T-helper 17 cell (primary cell): Measurements from ENCODE around the gene TNC. TPM values are rescaled to one million over a fixed set of nuclear protein-coding genes. Genes with fewer than 3 reads are reported as not detected.

ENCODE experiments used
- ATAC-seq: fragments of 150-1000 bp; cut with Tn5 transposase; 2 replicates; pipeline ENCODE4 v1.10.0; 2021; ENCODE audit warnings: mild to moderate bottlenecking, moderate library complexity
- DNase-seq, 3 donors: peaks; one replicate each; pipeline versions ENCODE4 v3.0.0 to v3.0.0-alpha.2; 2020 to 2021
- H3K9me3 ChIP-seq: one replicate; pipeline ENCODE4 v1.7.0; 2013; ENCODE audit warnings: low read length, mild to moderate bottlenecking; ENCODE audit not compliant: control insufficient read depth, poor library complexity, severe bottlenecking
- H3K27ac Mint-ChIP-seq: one replicate; pipeline ENCODE4 v1.8.0; 2022; ENCODE audit warnings: mild to moderate bottlenecking, moderate library complexity, mixed read lengths
- H3K27me3 Mint-ChIP-seq: one replicate; pipeline ENCODE4 v1.8.0; 2022; ENCODE audit warnings: mixed read lengths
- H3K36me3 Mint-ChIP-seq: one replicate; pipeline ENCODE4 v1.8.0; 2022; ENCODE audit warnings: low read depth, mixed read lengths
- H3K4me1 Mint-ChIP-seq: one replicate; pipeline ENCODE4 v1.8.0; 2022; ENCODE audit warnings: mild to moderate bottlenecking, mixed read lengths
- H3K4me3 Mint-ChIP-seq: one replicate; pipeline ENCODE4 v1.8.0; 2022; ENCODE audit warnings: mild to moderate bottlenecking, moderate library complexity, mixed read lengths
- total RNA-seq, 4 donors: library from RNA in 2 of 4; stranded (reverse) in 2 of 4; gene quantifications; one replicate each; pipeline ENCODE4 v1.2.3 and lab custom pipeline; 2022 to 2026

TNC gene
- total RNA-seq, 2 donors from 2014 or later = not detected

DNA sequence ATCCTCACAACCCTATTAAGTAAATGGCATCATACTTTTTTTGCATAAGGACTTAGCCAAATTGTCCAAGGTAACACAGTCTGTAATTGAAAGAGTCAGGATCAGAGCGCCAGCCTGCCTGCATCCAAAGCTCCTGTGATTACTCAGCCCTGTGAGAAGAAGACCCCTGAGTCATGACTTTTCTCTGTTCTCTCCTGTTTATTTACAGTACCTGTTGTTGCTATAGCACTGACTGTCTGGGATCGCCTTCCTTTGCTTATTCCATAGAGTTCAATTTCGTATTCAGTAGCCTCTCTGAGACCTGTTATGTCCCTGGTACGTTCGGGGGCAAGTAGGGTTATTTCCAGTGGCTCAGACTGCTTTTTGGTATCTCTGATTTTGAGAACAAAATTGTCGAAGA lies 71.8 kb downstream of the TNC start:
- no peaks in the 10 kb centered on the region for H3K9me3 ChIP-seq
- Mint-ChIP-seq H3K4me1 (peaks cover 2% of the 10 kb centered on the region), H3K4me3 (no peak overlapping the region), H3K27ac (no peak overlapping the region), H3K27me3 (peaks cover 36% of the 10 kb centered on the region), H3K36me3 (peaks cover 4% of the 10 kb centered on the region)
- ATAC-seq (no peak), DNase-seq (no peak)

DNA sequence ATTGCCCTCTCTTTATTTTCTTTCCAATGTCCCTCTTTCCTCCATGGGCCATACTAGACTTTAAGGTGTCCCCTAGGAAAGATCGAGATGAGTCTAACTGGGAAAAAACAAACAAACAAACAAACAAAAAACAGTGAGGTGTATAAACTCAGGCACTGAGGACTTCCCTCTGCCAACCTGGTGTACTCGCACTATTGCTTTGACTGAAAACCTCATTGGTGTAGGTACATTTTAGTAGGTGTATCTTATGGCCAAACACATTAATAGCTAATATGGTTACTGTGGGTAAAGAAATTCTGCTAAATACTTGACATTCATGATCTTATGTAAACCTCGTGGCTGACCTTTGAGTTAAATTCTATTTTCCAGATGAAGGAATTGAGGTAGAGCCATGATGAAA lies 74.3 kb downstream of the TNC start:
- ATAC-seq (no peak), DNase-seq (no peak)
- no peaks in the 10 kb centered on the region for H3K9me3 ChIP-seq
- no peak overlapping the region for H3K27ac Mint-ChIP-seq
- H3K27me3 Mint-ChIP-seq = peaks cover 42% of the 10 kb centered on the region
- H3K4me1 Mint-ChIP-seq = peaks cover 2% of the 10 kb centered on the region
- H3K4me3 Mint-ChIP-seq = no peak overlapping the region
- peaks cover 4% of the 10 kb centered on the region for H3K36me3 Mint-ChIP-seq

DNA sequence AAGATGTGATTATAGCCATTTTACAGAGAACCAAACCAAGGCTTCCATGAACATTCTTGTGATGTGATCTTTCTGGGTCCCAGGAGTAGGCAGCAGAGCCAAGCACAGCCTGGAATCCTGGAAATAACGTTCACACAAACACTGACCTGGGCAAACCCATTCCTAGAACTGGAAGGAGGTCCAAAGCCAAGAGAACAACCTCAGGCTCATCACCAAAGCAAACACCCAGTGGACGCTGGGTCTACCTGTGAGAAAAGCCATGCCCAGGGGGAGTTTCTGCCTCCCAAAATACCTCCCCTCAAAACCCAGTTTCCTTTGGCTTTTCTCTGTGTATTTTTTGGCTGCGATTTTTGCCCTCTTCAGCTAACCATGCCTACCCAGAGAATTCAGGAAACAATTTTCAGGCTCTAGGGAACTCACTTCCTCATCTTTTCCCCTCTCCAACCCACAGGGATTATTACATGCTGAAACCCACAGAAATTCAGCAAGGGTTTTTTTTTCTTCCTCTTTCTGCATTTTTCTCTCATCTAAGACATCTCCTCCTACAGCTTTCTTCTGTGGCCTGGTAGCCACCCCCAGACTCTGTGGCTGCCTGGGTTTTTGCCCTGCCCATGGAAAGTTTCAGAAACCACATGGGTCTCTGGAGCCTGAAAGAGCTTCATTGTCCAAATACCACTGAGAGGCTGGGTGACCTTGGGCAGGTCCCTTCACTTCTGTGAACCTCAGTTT lies 75.0 kb downstream of the TNC start:
- H3K36me3 Mint-ChIP-seq = peaks cover 4% of the 10 kb centered on the region
- DNase-seq = no peak

DNA sequence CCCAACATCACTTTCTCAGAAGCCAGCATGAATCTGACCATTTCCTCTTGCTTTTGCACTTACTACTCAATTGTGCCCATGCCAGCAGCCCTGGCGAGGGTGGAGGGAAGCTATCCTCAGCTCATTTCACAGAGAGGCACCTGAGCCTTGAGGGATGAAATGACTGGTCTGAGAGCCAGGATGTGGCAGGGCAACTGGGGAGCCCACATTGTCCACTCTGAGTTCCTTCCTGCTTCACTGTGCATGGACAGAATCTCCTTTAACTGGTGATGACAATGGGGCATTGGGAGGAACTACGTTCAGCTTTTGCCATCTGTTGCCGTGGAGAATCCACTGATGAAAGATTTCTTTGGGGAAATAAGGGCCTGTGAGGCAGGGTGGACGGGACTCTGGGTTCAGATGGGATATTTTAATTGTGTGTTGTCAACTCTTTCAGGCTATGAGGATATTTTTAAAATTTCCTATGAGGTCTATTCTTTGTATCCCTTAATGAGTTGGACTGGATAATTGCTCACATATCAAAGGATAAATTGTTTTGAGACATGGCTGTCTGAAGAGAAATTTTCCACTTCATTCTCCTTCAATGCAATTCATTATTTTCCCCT lies 78.3 kb downstream of the TNC start:
- DNase-seq (no peak), ATAC-seq (no peak)
- H3K9me3 ChIP-seq = no peaks in the 10 kb centered on the region
- H3K27me3 Mint-ChIP-seq = peaks cover 27% of the 10 kb centered on the region
- no peak overlapping the region for H3K4me3 Mint-ChIP-seq
- H3K36me3 Mint-ChIP-seq = peaks cover 2% of the 10 kb centered on the region
- H3K27ac Mint-ChIP-seq = no peak overlapping the region
- H3K4me1 Mint-ChIP-seq = peaks cover 10% of the 10 kb centered on the region

More for the DNA sequence above, 75.0 kb downstream of the TNC start:
- H3K27ac Mint-ChIP-seq = no peak overlapping the region
- peaks cover 40% of the 10 kb centered on the region for H3K27me3 Mint-ChIP-seq
- no peak for ATAC-seq
- no peak overlapping the region for H3K4me3 Mint-ChIP-seq
- peaks cover 2% of the 10 kb centered on the region for H3K4me1 Mint-ChIP-seq
- no peaks in the 10 kb centered on the region for H3K9me3 ChIP-seq

DNA sequence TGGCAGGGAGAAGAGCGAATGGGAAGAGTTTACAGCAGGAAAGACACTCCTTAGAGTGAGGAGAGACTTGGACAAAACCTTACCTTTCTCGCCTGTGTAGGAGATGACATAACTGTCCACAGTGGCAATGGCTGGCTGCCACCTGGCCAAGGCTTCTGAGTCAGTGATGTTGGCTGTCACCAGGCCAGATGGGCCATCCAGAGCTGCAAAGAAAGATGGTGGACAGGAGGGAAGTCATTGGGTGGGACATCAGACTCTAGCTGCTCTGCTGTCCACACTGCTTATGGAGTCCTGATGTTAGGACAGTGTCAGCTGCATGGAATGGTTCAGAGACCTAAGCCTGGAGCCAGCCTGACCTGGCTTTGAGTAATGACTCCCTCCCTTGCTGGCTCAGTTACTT lies 79.8 kb downstream of the TNC start:
- DNase-seq (no peak), ATAC-seq (no peak)
- peaks cover 17% of the 10 kb centered on the region for H3K27me3 Mint-ChIP-seq
- H3K36me3 Mint-ChIP-seq = no peaks in the 10 kb centered on the region
- no peaks in the 10 kb centered on the region for H3K9me3 ChIP-seq
- H3K4me1 Mint-ChIP-seq = peaks cover 8% of the 10 kb centered on the region
- no peak overlapping the region for H3K4me3 Mint-ChIP-seq
- H3K27ac Mint-ChIP-seq = no peak overlapping the region

DNA sequence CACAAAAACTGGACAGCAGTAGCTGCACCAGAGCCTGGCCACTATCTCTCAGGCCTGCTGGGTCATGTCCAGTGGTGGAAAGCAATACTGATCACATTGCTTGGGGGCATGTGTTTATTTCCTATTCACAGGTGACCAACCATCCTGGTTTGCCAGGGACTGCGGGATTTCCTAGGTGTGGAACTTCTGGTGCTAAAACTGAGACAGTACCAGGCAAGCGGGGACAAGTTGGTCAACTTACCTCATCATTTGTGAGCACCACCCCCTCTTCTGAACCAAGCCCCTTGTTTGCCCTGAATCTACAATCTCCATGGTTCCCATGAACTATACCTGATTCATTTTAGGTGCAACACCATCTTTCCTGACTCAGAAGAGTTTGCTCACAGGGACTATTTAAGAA lies 81.3 kb downstream of the TNC start:
- Mint-ChIP-seq H3K27ac (peak overlapping the region; percentile 89), H3K4me1 (peaks cover 8% of the 10 kb centered on the region)

DNA sequence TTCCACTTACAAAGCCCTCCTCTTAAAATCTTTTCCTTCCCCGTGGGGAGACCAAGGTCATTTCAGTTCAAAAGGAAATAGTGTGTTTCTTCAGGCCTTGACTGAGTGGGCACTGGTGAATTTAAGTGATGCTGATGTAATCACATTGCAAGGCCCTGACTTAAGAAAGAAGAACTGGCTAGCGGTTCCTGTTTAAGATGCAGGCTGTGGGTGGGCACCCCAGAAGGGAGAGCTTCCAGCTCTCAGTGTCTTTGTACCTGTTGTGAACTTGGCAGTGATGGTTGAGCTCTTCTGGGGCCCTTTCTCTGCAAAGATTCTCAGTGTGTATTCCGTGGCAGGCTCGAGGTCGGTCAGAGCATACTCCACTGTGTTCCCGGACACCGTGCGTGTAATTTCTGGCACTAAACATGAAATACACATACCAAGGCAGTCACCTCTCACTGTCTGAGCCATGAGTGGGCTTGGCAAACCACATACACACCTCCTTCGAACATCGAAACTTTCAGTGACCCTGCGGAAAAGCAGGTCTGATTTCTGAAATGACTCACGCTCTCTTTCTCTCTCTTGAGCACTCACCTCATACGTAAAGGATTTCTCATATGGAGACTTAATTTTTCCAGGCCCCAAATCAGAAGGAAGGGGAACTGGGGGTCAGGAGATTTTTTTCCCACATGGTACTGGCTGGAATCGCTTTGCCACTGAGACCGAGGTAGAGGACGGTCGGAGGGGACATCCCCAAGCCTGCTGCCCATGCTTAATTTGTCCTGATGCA lies 81.9 kb downstream of the TNC start:
- no peaks in the 10 kb centered on the region for H3K9me3 ChIP-seq
- Mint-ChIP-seq H3K36me3 (no peaks in the 10 kb centered on the region), H3K4me1 (peaks cover 8% of the 10 kb centered on the region), H3K4me3 (no peak overlapping the region), H3K27ac (peak overlapping the region; percentile 89), H3K27me3 (peaks cover 6% of the 10 kb centered on the region)
- DNase-seq (no peak), ATAC-seq (peak; percentile 16)

More for the DNA sequence above, 81.3 kb downstream of the TNC start:
- no peak for ATAC-seq
- DNase-seq = no peak
- Mint-ChIP-seq H3K36me3 (no peaks in the 10 kb centered on the region), H3K4me3 (no peak overlapping the region), H3K27me3 (peaks cover 9% of the 10 kb centered on the region)
- no peaks in the 10 kb centered on the region for H3K9me3 ChIP-seq

DNA sequence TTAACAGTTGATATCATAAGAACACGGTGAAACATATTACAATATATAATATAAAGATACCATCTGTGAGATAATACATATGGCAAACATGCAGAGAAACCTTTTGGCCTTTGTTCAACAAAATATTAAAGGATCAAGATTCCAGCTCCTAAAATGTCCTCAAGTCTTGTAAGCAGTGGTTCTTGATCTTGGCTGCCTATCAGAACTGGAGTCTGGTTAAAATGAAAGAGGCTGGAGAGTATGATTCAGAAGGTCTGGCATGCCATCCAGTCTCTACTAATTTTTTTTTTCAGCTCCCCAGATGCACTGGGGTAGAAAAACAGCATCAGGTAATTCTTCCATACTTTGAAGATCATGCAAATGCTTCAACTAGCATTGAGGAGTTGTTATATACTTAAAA lies 83.2 kb downstream of the TNC start:
- H3K27me3 Mint-ChIP-seq = peaks cover 6% of the 10 kb centered on the region
- peaks cover 8% of the 10 kb centered on the region for H3K4me1 Mint-ChIP-seq
- no peaks in the 10 kb centered on the region for H3K9me3 ChIP-seq
- no peak overlapping the region for H3K27ac Mint-ChIP-seq
- DNase-seq (no peak), ATAC-seq (no peak)
- H3K4me3 Mint-ChIP-seq = no peak overlapping the region
- H3K36me3 Mint-ChIP-seq = no peaks in the 10 kb centered on the region

DNA sequence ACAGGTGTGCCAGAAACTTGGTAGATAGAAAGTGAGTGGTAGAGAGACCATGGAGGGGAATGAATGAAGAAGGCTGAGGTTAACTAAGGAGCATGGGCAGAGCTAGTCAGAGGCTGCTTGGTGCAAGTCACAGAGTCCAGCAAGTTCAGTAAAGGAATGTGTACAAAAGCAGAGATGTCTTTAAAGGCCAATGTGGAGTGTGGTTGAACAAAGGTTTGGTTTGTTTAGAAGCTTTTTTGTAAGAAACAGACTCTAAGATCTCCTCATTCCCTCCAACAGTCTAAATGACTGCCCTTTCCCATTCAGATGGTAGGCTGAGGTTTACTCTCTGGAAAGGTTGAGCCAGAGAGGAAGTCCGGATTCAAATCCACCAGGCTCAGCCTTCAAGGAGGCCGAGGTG lies 84.2 kb downstream of the TNC start:
- no peaks in the 10 kb centered on the region for H3K27me3 Mint-ChIP-seq
- DNase-seq (no peak), ATAC-seq (no peak)
- H3K36me3 Mint-ChIP-seq = no peaks in the 10 kb centered on the region
- H3K9me3 ChIP-seq = no peaks in the 10 kb centered on the region
- no peak overlapping the region for H3K4me3 Mint-ChIP-seq
- H3K27ac Mint-ChIP-seq = no peak overlapping the region
- H3K4me1 Mint-ChIP-seq = peaks cover 10% of the 10 kb centered on the region

DNA sequence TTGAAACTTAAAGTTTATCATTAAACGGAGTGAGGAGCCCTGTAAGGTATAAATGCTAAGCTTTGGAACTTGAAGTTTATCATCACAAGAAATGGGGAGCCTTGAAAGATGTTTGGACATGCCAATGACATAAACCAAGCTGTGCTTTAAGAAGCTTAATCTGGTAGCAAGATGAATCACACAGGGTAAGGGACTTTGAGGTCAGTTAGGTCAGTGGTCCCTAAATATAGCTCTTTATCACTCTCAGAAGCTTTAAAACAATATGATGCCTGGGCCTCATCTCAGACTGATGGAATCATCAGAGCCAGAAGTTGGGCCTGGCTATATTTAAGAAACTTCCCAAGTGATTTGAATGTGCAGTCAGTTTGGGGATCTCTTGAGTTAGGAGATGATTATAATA lies 85.7 kb downstream of the TNC start:
- no peaks in the 10 kb centered on the region for H3K36me3 Mint-ChIP-seq
- ATAC-seq = no peak
- DNase-seq = no peak
- H3K27me3 Mint-ChIP-seq = no peaks in the 10 kb centered on the region
- no peak overlapping the region for H3K27ac Mint-ChIP-seq
- H3K9me3 ChIP-seq = no peaks in the 10 kb centered on the region
- no peak overlapping the region for H3K4me3 Mint-ChIP-seq
- peaks cover 10% of the 10 kb centered on the region for H3K4me1 Mint-ChIP-seq

DNA sequence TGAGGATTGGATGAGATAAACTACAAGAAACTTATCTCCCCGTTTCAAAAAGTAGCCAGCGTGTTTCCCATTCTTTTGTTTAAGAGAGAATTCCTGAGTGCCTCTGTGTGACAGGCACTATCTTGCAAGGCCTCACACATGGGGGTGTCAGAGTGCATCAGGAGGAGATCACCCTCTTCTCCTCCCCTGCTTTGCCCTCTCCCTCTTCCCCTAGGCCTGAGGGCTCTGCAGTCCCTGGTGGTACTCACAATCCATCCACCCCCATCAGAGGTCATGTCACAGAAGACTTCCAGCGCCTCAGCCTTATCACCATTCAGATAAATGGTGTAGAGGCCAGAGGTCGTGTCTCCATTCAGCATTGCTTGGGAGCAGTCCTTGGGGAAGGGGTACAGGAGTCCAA lies 88.0 kb downstream of the TNC start:
- Mint-ChIP-seq H3K4me1 (peaks cover 2% of the 10 kb centered on the region), H3K36me3 (no peaks in the 10 kb centered on the region), H3K27ac (no peak overlapping the region), H3K27me3 (peaks cover 7% of the 10 kb centered on the region), H3K4me3 (no peak overlapping the region)
- H3K9me3 ChIP-seq = no peaks in the 10 kb centered on the region
- DNase-seq (no peak), ATAC-seq (no peak)

DNA sequence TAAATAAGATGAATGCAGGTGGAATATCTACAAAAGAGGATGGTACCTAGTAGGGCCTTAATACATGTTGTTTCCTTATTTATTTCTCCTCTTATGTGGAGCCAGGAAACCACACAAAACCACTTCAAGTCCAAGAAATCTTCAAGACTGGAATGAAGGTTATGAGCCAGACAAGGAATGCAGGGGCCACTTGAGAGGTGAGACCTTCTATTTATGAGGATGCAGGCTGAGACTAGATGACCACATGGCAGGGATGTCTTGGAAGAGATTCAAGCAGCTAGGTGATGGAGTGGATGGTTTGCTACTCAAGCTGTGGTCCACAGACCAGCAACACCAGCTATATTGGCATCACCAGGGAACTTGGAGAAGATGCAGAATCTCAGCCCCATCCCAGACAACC lies 92.2 kb downstream of the TNC start:
- H3K27ac Mint-ChIP-seq = no peak overlapping the region
- H3K9me3 ChIP-seq = no peaks in the 10 kb centered on the region
- H3K4me1 Mint-ChIP-seq = peaks cover 11% of the 10 kb centered on the region
- H3K36me3 Mint-ChIP-seq = no peaks in the 10 kb centered on the region
- peaks cover 7% of the 10 kb centered on the region for H3K27me3 Mint-ChIP-seq
- DNase-seq (no peak), ATAC-seq (no peak)
- H3K4me3 Mint-ChIP-seq = no peak overlapping the region

DNA sequence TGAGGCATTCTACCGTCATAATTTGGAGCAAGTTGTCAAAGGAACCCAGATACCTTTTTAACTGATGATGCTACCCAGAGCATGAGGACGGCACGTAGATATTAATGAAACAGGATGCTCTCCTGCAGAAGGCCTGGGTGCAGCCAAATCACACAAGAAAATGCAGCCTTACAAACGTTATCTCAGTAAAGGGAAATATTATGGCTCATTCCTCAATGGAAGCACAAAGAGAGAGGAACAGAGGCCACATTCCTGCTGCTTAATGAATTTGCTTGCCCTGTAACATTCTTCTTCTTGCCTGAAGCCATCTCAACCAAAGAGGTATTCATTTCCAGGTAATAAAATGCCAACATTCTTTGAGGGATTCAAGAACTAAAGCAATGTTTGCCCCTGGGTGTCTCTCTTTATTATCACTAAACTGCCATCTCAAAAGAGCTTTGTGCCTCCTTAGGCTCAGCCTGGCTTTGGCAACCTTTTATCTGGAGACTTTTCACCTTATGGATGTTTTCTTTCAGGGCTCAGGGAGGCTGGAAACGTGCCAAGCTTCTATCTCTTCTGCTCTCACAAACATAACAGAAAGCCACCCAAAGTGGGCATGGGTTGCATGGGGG lies 92.9 kb downstream of the TNC start:
- no peaks in the 10 kb centered on the region for H3K9me3 ChIP-seq
- Mint-ChIP-seq H3K27me3 (peaks cover 7% of the 10 kb centered on the region), H3K27ac (no peak overlapping the region), H3K4me1 (peaks cover 11% of the 10 kb centered on the region), H3K36me3 (no peaks in the 10 kb centered on the region), H3K4me3 (no peak overlapping the region)
- DNase-seq = no peak
- ATAC-seq = no peak
